ENCODE measurements around the gene SAMD5. TPM values are rescaled to one million over a fixed set of nuclear protein-coding genes. Genes with fewer than 3 reads are reported as not detected.

SAMD5 gene
- total and polyA plus RNA-seq, 2 donors from 2014 or later: 9.2 to 11.1 TPM

- Histone ChIP-seq H3K4me1 (ENCODE audit: control insufficient read depth in 2 of 3, insufficient read depth in 2 of 3, low read depth in 1 of 3, low read length in 3 of 3) (no peaks in the 10 kb centered on the region), H3K27ac (ENCODE audit: low read depth in 2 of 2, low read length in 2 of 2) (no peak overlapping the region), H3K36me3 (ENCODE audit: control insufficient read depth in 2 of 3, insufficient read depth in 3 of 3, low read length in 3 of 3) (no peaks in the 10 kb centered on the region), H3K4me3 (ENCODE audit: low read length in 3 of 3) (no peak overlapping the region), H3K9me3 (ENCODE audit: control insufficient read depth in 2 of 3, insufficient read depth in 1 of 3, low read length in 3 of 3) (no peaks in the 10 kb centered on the region), H3K9ac (ENCODE audit: low read length in 3 of 3) (no peak overlapping the region), H3K27me3 (ENCODE audit: control insufficient read depth, insufficient read depth, low read length) (no peaks in the 10 kb centered on the region)
- intact Hi-C loops (cut with DNase I): no loop called here
- FAIRE-seq (no peak), DNase-seq (no peak)
- TF ChIP-seq CTCF (IDR thresholded peaks at IDR 0.05; ENCODE audit: borderline replicate concordance, extremely low read depth, insufficient read depth): no peak
Observed at GRCh38 chr6:147567141-147567805, 58.8 kb downstream of the SAMD5 start.

- Histone ChIP-seq H3K9ac (ENCODE audit: low read length in 3 of 3) (no peak overlapping the region), H3K4me3 (ENCODE audit: low read length in 3 of 3) (no peak overlapping the region)
- intact Hi-C loops (cut with DNase I): no loop called here
Observed at GRCh38 chr6:147569788-147570187, 61.3 kb downstream of the SAMD5 start.

DNA sequence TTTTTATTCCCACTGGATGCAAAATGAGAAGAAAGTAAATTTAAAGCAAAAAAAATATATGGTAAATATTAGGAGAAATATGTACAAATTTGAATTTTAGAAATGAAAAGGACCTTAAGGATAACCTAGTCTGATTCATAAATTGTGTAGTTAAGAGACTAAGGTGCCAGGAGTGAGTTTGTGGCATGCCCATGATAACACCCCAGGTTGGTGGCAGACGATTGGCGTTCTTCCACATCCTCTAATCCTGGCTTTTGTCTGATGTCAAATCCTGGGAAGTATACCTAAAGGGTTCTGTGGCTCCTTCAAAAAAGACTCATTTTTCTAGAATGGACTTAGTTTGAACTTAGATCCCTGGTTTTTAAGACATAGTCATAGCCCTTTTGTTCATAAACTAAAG is 62.2 kb downstream of the SAMD5 start:
- FAIRE-seq: no peak
- DNase-seq: no peak
- no peaks in the 10 kb centered on the region for H3K9me3 ChIP-seq (ENCODE audit: control insufficient read depth in 2 of 3, insufficient read depth in 1 of 3, low read length in 3 of 3)
- H3K36me3 ChIP-seq (ENCODE audit: control insufficient read depth in 2 of 3, insufficient read depth in 3 of 3, low read length in 3 of 3): no peaks in the 10 kb centered on the region
- no peaks in the 10 kb centered on the region for H3K27me3 ChIP-seq (ENCODE audit: control insufficient read depth, insufficient read depth, low read length)
- no peak for TF ChIP-seq CTCF (IDR thresholded peaks at IDR 0.05; ENCODE audit: borderline replicate concordance, extremely low read depth, insufficient read depth)
- H3K27ac ChIP-seq (ENCODE audit: low read depth in 2 of 2, low read length in 2 of 2): no peak overlapping the region
- no peak overlapping the region for H3K4me3 ChIP-seq (ENCODE audit: low read length in 3 of 3)
- intact Hi-C loops (cut with DNase I): no loop called here
- H3K9ac ChIP-seq (ENCODE audit: low read length in 3 of 3): no peak overlapping the region
- no peaks in the 10 kb centered on the region for H3K4me1 ChIP-seq (ENCODE audit: control insufficient read depth in 2 of 3, insufficient read depth in 2 of 3, low read depth in 1 of 3, low read length in 3 of 3)

More at GRCh38 chr6:147569788-147570187, 61.3 kb downstream of the SAMD5 start:
- no peaks in the 10 kb centered on the region for H3K9me3 ChIP-seq (ENCODE audit: control insufficient read depth in 2 of 3, insufficient read depth in 1 of 3, low read length in 3 of 3)
- FAIRE-seq: no peak
- TF ChIP-seq CTCF (IDR thresholded peaks at IDR 0.05; ENCODE audit: borderline replicate concordance, extremely low read depth, insufficient read depth): no peak
- no peaks in the 10 kb centered on the region for H3K4me1 ChIP-seq (ENCODE audit: control insufficient read depth in 2 of 3, insufficient read depth in 2 of 3, low read depth in 1 of 3, low read length in 3 of 3)
- no peaks in the 10 kb centered on the region for H3K27me3 ChIP-seq (ENCODE audit: control insufficient read depth, insufficient read depth, low read length)
- no peak overlapping the region for H3K27ac ChIP-seq (ENCODE audit: low read depth in 2 of 2, low read length in 2 of 2)
- no peaks in the 10 kb centered on the region for H3K36me3 ChIP-seq (ENCODE audit: control insufficient read depth in 2 of 3, insufficient read depth in 3 of 3, low read length in 3 of 3)
- DNase-seq: no peak

DNA sequence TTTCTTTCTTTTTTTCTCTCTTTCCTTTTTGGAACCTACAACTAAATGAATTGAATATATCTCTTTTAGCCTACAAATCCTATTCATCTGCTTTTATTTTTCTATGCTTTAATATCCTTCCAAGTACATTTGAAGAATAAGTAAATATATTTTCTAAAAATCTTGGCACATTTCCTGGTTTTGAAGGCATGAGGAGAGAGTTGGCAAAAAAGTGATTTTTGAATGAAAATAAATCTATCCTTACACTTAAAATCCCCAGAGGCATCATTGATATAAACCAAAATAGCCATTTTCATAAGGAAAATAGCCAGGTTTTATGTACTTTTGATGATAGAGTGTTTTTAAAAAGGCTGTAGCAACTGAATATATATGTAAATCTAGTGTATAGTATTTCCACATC is 69.0 kb downstream of the SAMD5 start:
- no peaks in the 10 kb centered on the region for H3K4me1 ChIP-seq (ENCODE audit: control insufficient read depth in 2 of 3, insufficient read depth in 2 of 3, low read depth in 1 of 3, low read length in 3 of 3)
- H3K9ac ChIP-seq (ENCODE audit: low read length in 3 of 3): no peak overlapping the region
- no peak for TF ChIP-seq CTCF (IDR thresholded peaks at IDR 0.05; ENCODE audit: borderline replicate concordance, extremely low read depth, insufficient read depth)
- DNase-seq (no peak), FAIRE-seq (no peak)
- H3K9me3 ChIP-seq (ENCODE audit: control insufficient read depth in 2 of 3, insufficient read depth in 1 of 3, low read length in 3 of 3): peaks cover 0 to 2% (median 0%) of the 10 kb centered on the region in 3 donors
- H3K27me3 ChIP-seq (ENCODE audit: control insufficient read depth, insufficient read depth, low read length): no peaks in the 10 kb centered on the region
- no peak overlapping the region for H3K4me3 ChIP-seq (ENCODE audit: low read length in 3 of 3)
- intact Hi-C loops (cut with DNase I): no loop called here
- H3K36me3 ChIP-seq (ENCODE audit: control insufficient read depth in 2 of 3, insufficient read depth in 3 of 3, low read length in 3 of 3): no peaks in the 10 kb centered on the region
- H3K27ac ChIP-seq (ENCODE audit: low read depth in 2 of 2, low read length in 2 of 2): no peak overlapping the region

Measured in kidney (tissue), 14 donors.